ENCODE data around the gene IGFL2.
"Not testable (repeated sequence)": the region's sequence is repeated elsewhere in the genome, so short reads cannot be mapped to it uniquely, and the experiment has no call there.

DNA sequence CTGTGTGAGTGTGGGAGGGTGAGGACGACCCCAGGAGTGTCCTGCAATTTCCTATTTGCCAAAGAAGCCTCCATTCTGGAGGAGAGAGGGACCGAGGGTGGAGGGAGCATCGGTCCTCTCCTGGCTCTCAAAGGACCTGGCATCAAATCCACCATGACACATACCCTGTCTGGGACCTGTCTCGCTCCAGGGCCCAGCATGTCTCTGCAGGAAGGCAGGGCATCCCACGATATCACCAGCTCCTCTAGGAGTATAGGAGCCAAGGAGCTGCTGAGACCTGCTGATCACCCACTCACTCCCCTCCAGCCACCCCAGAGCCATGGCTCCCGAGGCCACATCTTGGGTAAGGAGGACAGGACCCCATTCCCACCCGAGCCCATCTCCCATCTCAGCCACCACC, 47.9 kb downstream of the IGFL2 start:
- not testable (repeated sequence) for TF ChIP-seq POLR2A (IDR thresholded peaks at IDR 0.05; ENCODE audit: low read depth, low read length); CTCF (conservative IDR thresholded peaks at IDR 0.05; ENCODE audit: low read depth, low read length); MAFK (IDR thresholded peaks at IDR 0.05; ENCODE audit: low read depth, low read length); MAZ (IDR thresholded peaks at IDR 0.05; ENCODE audit: borderline replicate concordance, low read depth, low read length); CEBPB (IDR thresholded peaks at IDR 0.05; ENCODE audit: low read depth, low read length); RAD21 (IDR thresholded peaks at IDR 0.05; ENCODE audit: low read length); RCOR1 (IDR thresholded peaks at IDR 0.05; ENCODE audit: insufficient replicate concordance, low read length); RFX5 (IDR thresholded peaks at IDR 0.05; ENCODE audit: low read depth, low read length); FOS (IDR thresholded peaks at IDR 0.05; ENCODE audit: low read depth, low read length)
- TF ChIP-seq, protein P1, sequence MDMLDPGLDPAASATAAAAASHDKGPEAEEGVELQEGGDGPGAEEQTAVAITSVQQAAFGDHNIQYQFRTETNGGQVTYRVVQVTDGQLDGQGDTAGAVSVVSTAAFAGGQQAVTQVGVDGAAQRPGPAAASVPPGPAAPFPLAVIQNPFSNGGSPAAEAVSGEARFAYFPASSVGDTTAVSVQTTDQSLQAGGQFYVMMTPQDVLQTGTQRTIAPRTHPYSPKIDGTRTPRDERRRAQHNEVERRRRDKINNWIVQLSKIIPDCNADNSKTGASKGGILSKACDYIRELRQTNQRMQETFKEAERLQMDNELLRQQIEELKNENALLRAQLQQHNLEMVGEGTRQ (IDR thresholded peaks at IDR 0.05; ENCODE audit: low read depth, low read length), result not testable (repeated sequence)

All from IMR-90 (cell line).